Measurements from ENCODE around the gene LGALS12. TPM values are rescaled to one million over a fixed set of nuclear protein-coding genes. Genes with fewer than 3 reads are reported as not detected.
A peak's percentile ranks its signal among the peaks of the same experiment; 100 is the strongest.
"Not testable (repeated sequence)": the region's sequence is repeated elsewhere in the genome, so short reads cannot be mapped to it uniquely, and the experiment has no call there.

LGALS12 gene
- polyA plus RNA-seq, 3 donors: 6.8 to 16.3 (median 13.5) TPM

DNA sequence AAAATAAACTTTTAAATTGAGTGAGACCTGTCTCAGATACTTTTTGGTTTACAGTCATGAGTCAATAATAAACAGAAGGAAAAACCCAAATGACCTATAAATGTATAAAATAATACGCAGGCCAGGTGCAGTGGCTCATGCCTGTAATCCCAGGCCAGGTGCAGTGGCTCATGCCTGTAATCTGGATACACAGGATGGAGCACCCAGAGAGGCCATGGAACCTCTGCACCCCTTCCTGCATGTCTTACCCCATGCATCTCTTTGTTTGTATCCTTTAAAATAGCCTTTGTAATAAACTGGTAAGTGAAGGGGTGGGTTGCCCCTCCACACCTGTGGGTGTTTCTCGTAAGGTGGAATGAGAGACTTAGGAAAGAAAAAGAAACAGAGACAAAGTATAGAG is 21.8 kb downstream of the LGALS12 start:
- Histone ChIP-seq H3K9ac (ENCODE audit: insufficient read depth, low read length, poor library complexity, severe bottlenecking) (no peak overlapping the region), H3K36me3 (replicated peaks in 1 of 2; ENCODE audit: control insufficient read depth in 1 of 2, insufficient read depth in 2 of 2, low read length in 2 of 2) (no peaks in the 10 kb centered on the region), H3K27me3 (ENCODE audit: control insufficient read depth in 2 of 2, insufficient read depth in 2 of 2, low read length in 2 of 2) (peaks cover 0 to 3% of the 10 kb centered on the region in 2 donors), H3K4me1 (ENCODE audit: control insufficient read depth in 1 of 2, insufficient read depth in 2 of 2, low read length in 2 of 2) (peaks cover 5 to 6% of the 10 kb centered on the region in 2 donors), H3K79me2 (ENCODE audit: insufficient read depth, low read length) (no peaks in the 10 kb centered on the region), H2AFZ (ENCODE audit: insufficient read depth, low read depth, low read length, poor library complexity, severe bottlenecking) (no peak overlapping the region), H3K4me3 (replicated peaks in 1 of 3; ENCODE audit: low read depth in 2 of 3, low read length in 3 of 3) (no peak overlapping the region), H4K20me1 (ENCODE audit: insufficient read depth, low read length) (no peaks in the 10 kb centered on the region), H3K27ac (ENCODE audit: low read depth in 1 of 2, low read length in 2 of 2) (no peak overlapping the region), H3K4me2 (replicated peaks; ENCODE audit: extremely low read depth, low read length, poor library complexity, severe bottlenecking) (no peak overlapping the region), H3K9me3 (replicated peaks in 1 of 2; ENCODE audit: control insufficient read depth in 1 of 2, insufficient read depth in 1 of 2, low read length in 2 of 2) (peaks cover 0 to 14% of the 10 kb centered on the region in 2 donors)
- H3K36me3 Mint-ChIP-seq: peaks cover 2 to 13% of the 10 kb centered on the region in 2 donors
- 60% methylated on average over 1 of the region's 2 CpGs for WGBS (ENCODE audit: insufficient coverage)
- peaks cover 4 to 9% (median 6%) of the 10 kb centered on the region in 3 donors for H3K27me3 Mint-ChIP-seq (ENCODE audit: low read depth in 3 of 3)
- no peak for DNase-seq
- intact Hi-C loops (cut with micrococcal nuclease): no loop called here
- H3K4me1 Mint-ChIP-seq: peaks cover 18% of the 10 kb centered on the region
- TF ChIP-seq, protein P1, sequence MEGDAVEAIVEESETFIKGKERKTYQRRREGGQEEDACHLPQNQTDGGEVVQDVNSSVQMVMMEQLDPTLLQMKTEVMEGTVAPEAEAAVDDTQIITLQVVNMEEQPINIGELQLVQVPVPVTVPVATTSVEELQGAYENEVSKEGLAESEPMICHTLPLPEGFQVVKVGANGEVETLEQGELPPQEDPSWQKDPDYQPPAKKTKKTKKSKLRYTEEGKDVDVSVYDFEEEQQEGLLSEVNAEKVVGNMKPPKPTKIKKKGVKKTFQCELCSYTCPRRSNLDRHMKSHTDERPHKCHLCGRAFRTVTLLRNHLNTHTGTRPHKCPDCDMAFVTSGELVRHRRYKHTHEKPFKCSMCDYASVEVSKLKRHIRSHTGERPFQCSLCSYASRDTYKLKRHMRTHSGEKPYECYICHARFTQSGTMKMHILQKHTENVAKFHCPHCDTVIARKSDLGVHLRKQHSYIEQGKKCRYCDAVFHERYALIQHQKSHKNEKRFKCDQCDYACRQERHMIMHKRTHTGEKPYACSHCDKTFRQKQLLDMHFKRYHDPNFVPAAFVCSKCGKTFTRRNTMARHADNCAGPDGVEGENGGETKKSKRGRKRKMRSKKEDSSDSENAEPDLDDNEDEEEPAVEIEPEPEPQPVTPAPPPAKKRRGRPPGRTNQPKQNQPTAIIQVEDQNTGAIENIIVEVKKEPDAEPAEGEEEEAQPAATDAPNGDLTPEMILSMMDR (IDR thresholded peaks at IDR 0.05): no peak
- peaks cover 6 to 18% (median 12%) of the 10 kb centered on the region in 7 donors for H3K9me3 Mint-ChIP-seq
- no peak overlapping the region for H3K4me3 Mint-ChIP-seq
- peak overlapping the region in 1 of 7 donors; percentile 80 for H3K27ac Mint-ChIP-seq

DNA sequence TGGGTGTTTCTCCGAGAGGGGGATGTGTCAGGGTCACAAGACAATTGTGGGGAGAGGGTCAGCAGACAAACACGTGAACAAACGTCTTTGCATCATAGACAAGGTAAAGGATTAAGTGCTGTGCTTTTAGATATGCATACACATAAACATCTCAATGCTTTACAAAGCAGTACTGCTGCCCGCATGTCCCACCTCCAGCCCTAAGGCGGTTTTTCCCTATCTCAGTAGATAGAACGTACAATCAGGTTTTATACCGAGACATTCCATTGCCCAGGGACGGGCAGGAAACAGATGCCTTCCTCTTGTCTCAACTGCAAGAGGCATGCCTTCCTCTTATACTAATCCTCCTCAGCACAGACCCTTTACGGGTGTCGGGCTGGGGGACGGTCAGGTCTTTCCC is 22.3 kb downstream of the LGALS12 start:
- H3K27me3 ChIP-seq (ENCODE audit: control insufficient read depth in 2 of 2, insufficient read depth in 2 of 2, low read length in 2 of 2); H3K4me2 ChIP-seq (replicated peaks; ENCODE audit: extremely low read depth, low read length, poor library complexity, severe bottlenecking); H2AFZ ChIP-seq (ENCODE audit: insufficient read depth, low read depth, low read length, poor library complexity, severe bottlenecking); H3K4me1 ChIP-seq (ENCODE audit: control insufficient read depth in 1 of 2, insufficient read depth in 2 of 2, low read length in 2 of 2); H3K9ac ChIP-seq (ENCODE audit: insufficient read depth, low read length, poor library complexity, severe bottlenecking); H3K9me3 ChIP-seq (replicated peaks in 1 of 2; ENCODE audit: control insufficient read depth in 1 of 2, insufficient read depth in 1 of 2, low read length in 2 of 2); H4K20me1 ChIP-seq (ENCODE audit: insufficient read depth, low read length); H3K4me3 Mint-ChIP-seq; H3K36me3 Mint-ChIP-seq; H3K27me3 Mint-ChIP-seq (ENCODE audit: low read depth in 3 of 3); H3K4me3 ChIP-seq (replicated peaks in 1 of 3; ENCODE audit: low read depth in 2 of 3, low read length in 3 of 3); intact Hi-C loops (cut with micrococcal nuclease); H3K27ac Mint-ChIP-seq; H3K36me3 ChIP-seq (replicated peaks in 1 of 2; ENCODE audit: control insufficient read depth in 1 of 2, insufficient read depth in 2 of 2, low read length in 2 of 2); DNase-seq; H3K79me2 ChIP-seq (ENCODE audit: insufficient read depth, low read length); H3K27ac ChIP-seq (ENCODE audit: low read depth in 1 of 2, low read length in 2 of 2): not testable (repeated sequence)
- Mint-ChIP-seq H3K4me1 (peaks cover 18% of the 10 kb centered on the region), H3K9me3 (peaks cover 6 to 16% (median 10%) of the 10 kb centered on the region in 7 donors)
- no CpG with 5 or more reads among the region's 11 CpGs for WGBS (ENCODE audit: insufficient coverage)

DNA sequence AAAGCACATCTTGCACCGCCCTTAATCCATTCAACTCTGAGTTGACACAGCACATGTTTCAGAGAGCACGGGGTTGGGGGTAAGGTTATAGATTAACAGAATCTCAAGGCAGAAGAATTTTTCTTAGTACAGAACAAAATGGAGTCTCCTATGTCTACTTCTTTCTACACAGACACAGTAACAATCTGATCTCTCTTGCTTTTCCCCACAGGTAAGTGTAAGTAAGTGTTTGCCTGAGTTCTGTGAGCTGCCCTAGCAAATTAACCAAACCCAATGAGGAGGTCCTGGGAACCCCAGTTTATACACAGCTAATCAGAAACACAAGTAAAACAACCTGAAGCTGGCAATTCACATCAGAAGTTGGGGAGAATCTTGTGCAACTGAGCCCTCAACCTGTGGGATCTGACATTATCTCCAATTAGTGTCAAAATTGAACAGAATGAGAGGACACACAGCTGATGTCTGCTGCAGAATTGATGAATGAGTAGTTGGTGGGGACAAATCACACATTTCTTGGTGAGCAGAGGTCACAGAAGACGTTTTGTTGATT is 22.9 kb downstream of the LGALS12 start:
- H3K9ac ChIP-seq (ENCODE audit: insufficient read depth, low read length, poor library complexity, severe bottlenecking); H3K79me2 ChIP-seq (ENCODE audit: insufficient read depth, low read length); H3K27ac ChIP-seq (ENCODE audit: low read depth in 1 of 2, low read length in 2 of 2); H3K4me1 ChIP-seq (ENCODE audit: control insufficient read depth in 1 of 2, insufficient read depth in 2 of 2, low read length in 2 of 2); H3K27ac Mint-ChIP-seq; H3K36me3 ChIP-seq (replicated peaks in 1 of 2; ENCODE audit: control insufficient read depth in 1 of 2, insufficient read depth in 2 of 2, low read length in 2 of 2); H3K4me3 ChIP-seq (replicated peaks in 1 of 3; ENCODE audit: low read depth in 2 of 3, low read length in 3 of 3); DNase-seq; H3K36me3 Mint-ChIP-seq; H3K27me3 ChIP-seq (ENCODE audit: control insufficient read depth in 2 of 2, insufficient read depth in 2 of 2, low read length in 2 of 2); H2AFZ ChIP-seq (ENCODE audit: insufficient read depth, low read depth, low read length, poor library complexity, severe bottlenecking); intact Hi-C loops (cut with micrococcal nuclease); H3K4me2 ChIP-seq (replicated peaks; ENCODE audit: extremely low read depth, low read length, poor library complexity, severe bottlenecking); H4K20me1 ChIP-seq (ENCODE audit: insufficient read depth, low read length); H3K9me3 ChIP-seq (replicated peaks in 1 of 2; ENCODE audit: control insufficient read depth in 1 of 2, insufficient read depth in 1 of 2, low read length in 2 of 2): not testable (repeated sequence)
- peaks cover 3 to 13% (median 5%) of the 10 kb centered on the region in 7 donors for H3K9me3 Mint-ChIP-seq
- 92% methylated on average over 1 of the region's 3 CpGs for WGBS (ENCODE audit: insufficient coverage)
- H3K4me1 Mint-ChIP-seq: peaks cover 18% of the 10 kb centered on the region
- peak overlapping the region in 1 of 2 donors; percentile 6 for H3K4me3 Mint-ChIP-seq
- peaks cover 4 to 13% (median 6%) of the 10 kb centered on the region in 3 donors for H3K27me3 Mint-ChIP-seq (ENCODE audit: low read depth in 3 of 3)

DNA sequence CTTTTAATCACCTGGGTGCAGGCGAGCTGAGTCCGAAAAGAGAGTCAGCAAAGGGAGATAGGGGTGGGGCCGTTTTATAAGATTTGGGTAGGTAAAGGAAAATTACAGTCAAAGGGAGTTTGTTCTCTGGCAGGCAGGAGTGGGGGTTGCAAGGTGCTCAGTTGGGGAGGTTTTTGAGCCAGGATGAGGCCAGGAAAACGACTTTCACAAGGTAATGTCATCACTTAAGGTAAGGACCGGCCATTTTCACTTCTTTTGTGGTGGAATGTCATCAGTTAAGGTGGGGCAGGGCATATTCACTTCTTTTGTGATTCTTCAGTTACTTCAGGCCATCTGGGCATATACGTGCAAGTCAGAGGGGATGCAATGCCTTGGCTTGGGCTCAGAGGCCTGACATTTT is 23.5 kb downstream of the LGALS12 start:
- H2AFZ ChIP-seq (ENCODE audit: insufficient read depth, low read depth, low read length, poor library complexity, severe bottlenecking); H3K4me1 ChIP-seq (ENCODE audit: control insufficient read depth in 1 of 2, insufficient read depth in 2 of 2, low read length in 2 of 2); H3K27ac ChIP-seq (ENCODE audit: low read depth in 1 of 2, low read length in 2 of 2); DNase-seq; H3K9ac ChIP-seq (ENCODE audit: insufficient read depth, low read length, poor library complexity, severe bottlenecking); H3K79me2 ChIP-seq (ENCODE audit: insufficient read depth, low read length); H4K20me1 ChIP-seq (ENCODE audit: insufficient read depth, low read length); H3K4me2 ChIP-seq (replicated peaks; ENCODE audit: extremely low read depth, low read length, poor library complexity, severe bottlenecking); H3K36me3 Mint-ChIP-seq; H3K27me3 ChIP-seq (ENCODE audit: control insufficient read depth in 2 of 2, insufficient read depth in 2 of 2, low read length in 2 of 2); H3K9me3 Mint-ChIP-seq; H3K4me3 Mint-ChIP-seq; H3K27ac Mint-ChIP-seq; H3K4me3 ChIP-seq (replicated peaks in 1 of 3; ENCODE audit: low read depth in 2 of 3, low read length in 3 of 3); H3K36me3 ChIP-seq (replicated peaks in 1 of 2; ENCODE audit: control insufficient read depth in 1 of 2, insufficient read depth in 2 of 2, low read length in 2 of 2); H3K9me3 ChIP-seq (replicated peaks in 1 of 2; ENCODE audit: control insufficient read depth in 1 of 2, insufficient read depth in 1 of 2, low read length in 2 of 2); intact Hi-C loops (cut with micrococcal nuclease): not testable (repeated sequence)
- Mint-ChIP-seq H3K4me1 (peaks cover 18% of the 10 kb centered on the region), H3K27me3 (ENCODE audit: low read depth in 3 of 3) (peaks cover 6 to 17% (median 8%) of the 10 kb centered on the region in 3 donors)
- 91% methylated on average over 4 of the region's 6 CpGs for WGBS (ENCODE audit: insufficient coverage)

Data from CD14-positive monocyte (primary cell).